Measurements from ENCODE around the gene ZFHX2.

DNA sequence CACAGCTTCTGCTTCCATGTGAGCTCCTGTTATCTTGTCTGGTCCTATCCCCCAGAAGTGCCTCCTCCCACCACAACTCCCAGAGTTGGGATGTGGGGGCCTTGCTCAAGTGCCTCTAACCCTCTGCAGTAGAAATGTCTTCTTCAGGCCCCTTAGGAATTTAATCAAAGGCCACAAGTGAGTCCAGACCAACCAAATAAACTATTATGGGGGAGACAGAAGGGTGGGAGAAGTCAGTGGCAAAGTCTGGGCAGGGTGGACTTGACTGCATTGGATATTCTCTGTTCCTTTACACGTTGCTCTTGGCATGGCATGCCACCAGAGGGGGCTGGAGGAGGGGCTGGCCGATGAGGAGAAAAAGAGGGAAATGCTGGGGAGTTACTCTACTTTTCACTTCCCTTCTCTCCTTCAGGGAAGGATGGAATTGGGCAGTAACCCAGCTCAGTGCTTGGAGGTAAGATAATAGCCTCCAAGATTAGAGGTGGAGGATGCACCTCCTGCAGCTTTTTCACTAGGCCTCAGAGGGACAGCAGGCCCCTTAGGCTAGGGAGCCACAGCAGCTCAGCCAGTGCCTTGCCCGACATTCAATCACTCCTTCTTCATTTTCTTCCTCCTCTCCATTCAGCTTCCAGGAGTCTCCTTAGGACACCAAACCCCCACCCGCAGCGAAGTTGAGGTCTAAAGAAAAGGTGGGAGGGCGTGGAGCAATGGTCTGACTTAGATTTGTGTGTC, 17.2 kb upstream of the ZFHX2 start:
- TF ChIP-seq, protein P1, sequence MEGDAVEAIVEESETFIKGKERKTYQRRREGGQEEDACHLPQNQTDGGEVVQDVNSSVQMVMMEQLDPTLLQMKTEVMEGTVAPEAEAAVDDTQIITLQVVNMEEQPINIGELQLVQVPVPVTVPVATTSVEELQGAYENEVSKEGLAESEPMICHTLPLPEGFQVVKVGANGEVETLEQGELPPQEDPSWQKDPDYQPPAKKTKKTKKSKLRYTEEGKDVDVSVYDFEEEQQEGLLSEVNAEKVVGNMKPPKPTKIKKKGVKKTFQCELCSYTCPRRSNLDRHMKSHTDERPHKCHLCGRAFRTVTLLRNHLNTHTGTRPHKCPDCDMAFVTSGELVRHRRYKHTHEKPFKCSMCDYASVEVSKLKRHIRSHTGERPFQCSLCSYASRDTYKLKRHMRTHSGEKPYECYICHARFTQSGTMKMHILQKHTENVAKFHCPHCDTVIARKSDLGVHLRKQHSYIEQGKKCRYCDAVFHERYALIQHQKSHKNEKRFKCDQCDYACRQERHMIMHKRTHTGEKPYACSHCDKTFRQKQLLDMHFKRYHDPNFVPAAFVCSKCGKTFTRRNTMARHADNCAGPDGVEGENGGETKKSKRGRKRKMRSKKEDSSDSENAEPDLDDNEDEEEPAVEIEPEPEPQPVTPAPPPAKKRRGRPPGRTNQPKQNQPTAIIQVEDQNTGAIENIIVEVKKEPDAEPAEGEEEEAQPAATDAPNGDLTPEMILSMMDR (conservative IDR thresholded peaks at IDR 0.05 in 1 of 2, IDR thresholded peaks at IDR 0.05 in 1 of 2; ENCODE audit: extremely low read depth in 1 of 2, insufficient read depth in 1 of 2, low read depth in 1 of 2, low read length in 2 of 2) = peak in 1 of 2 donors; percentile 27
- TF ChIP-seq EZH2 (IDR thresholded peaks at IDR 0.05; ENCODE audit: borderline replicate concordance, low read length) = no peak

Data from mammary epithelial cell (primary cell).